HG02973 (cell line): ENCODE data around the gene TADA2B.

Experiments used
- ATAC-seq: cut with Tn5 transposase; IDR thresholded peaks from one replicate; pipeline ENCODE4 v1.9.1; 2021; ENCODE audit warnings: moderate library complexity; ENCODE audit not compliant: unreplicated experiment

Gene TADA2B

GRCh38 chr4:7043284-7044136, at the start of gene TADA2B:
TADA2B (plus strand) TSS chr4:7043372; CDS start chr4:7043580, 208 bp downstream.
- peak; percentile 18 for ATAC-seq

- ATAC-seq, result no peak
These were observed 46.7 kb upstream of the TADA2B start for GRCh38 chr4:6996481-6996880.

DNA sequence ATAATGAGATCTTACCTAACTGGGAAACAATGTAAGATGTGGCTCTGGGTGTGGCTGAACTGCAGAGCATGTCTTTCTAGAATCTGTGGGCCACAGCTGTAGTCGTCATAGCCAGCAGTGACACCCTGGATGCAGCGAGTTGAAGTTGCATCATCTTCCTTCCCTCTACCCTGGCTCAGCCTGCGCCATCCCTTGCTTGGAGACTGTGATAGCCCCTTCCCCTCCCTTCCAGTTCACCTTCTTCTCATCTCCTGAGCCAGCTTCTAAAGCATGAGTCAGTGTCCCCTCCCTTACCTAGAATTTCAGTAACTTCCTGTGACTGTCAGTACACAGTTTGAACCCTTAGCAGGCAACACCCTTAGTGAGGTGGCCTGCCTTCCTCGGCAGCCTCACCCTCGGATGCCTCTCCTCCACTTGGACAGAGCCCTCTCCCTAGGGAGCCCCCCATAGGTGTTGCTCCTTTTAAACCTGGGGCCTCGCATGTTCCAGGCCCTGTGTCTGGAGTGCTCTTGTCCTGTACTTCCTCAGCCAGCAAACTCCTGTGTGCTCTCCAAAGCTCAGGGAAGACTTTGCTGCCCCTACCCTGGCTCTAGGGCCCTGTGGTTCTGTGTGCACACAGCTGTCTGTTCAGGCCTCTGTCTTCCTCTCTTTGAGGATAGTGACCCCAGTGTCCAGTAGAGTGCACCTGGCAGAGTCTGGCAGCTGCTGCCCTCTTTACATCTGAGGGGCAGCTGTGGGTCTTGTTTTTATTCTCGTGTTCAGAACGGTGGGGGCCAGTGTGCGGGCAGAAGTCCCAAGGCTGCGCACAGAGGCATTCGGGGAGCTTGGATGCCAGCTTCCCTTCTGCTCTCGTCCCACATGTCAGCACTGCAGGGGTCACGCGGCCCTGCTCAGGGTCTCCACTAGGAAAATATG, 43.7 kb upstream of the TADA2B start:
- no peak for ATAC-seq

GRCh38 chr4:7000421-7001176, 42.6 kb upstream of the TADA2B start:
- no peak for ATAC-seq

DNA sequence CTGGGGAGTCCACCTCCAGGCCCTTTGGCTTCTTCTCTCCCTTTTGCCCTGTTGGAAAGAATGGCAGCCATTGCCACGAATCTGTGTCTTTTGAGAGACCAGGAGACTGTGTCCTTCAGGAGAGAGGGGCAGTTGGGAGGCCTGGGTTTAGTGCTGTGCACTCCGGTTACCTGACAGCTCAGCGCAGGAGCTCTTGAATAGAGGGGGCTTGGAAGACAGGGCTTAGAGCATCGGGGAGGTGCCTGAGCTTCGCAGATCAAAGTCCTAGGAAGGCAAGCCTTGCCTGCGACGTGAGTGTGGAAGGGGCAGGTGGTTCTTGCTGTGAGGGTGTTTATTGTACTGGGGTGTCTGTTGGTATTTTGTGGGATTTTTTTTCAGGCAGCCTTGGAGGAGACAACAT, 41.9 kb upstream of the TADA2B start:
- ATAC-seq, result no peak

- ATAC-seq, result no peak
These were observed 40.8 kb upstream of the TADA2B start for GRCh38 chr4:7002336-7002735.

DNA sequence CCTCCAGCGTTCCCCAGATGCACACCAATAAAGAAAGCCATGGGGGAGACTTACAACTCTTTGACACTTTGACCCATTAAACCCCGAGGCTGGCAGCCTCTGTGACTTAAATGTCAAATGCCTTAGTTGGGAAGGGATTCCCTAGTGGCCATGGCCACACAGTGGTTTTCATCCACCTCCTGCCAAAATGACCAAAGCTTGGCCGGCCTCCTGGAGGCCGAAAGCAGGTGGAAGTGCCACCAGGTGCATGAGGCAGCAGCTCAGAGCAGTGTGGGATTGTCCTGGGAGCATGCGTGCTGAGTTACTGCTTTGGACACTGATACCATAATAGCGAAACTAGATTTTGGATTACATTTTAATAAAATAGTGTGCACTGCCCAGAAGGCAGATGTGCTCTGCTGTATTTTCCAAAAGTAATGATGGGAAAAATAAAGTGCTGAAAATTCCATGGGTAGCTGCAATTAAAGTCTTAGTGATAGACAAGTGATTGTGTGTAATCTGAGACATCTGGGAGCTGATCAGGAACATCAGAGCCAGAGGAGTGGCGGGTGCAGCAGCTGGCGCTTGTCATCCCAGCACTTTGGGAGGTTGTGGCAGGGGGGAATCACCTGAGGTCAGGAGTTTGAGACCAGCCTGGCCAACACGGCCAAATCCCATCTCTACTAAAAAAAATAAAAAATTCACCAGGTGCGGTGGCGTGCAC, 39.8 kb upstream of the TADA2B start:
- no peak for ATAC-seq

DNA sequence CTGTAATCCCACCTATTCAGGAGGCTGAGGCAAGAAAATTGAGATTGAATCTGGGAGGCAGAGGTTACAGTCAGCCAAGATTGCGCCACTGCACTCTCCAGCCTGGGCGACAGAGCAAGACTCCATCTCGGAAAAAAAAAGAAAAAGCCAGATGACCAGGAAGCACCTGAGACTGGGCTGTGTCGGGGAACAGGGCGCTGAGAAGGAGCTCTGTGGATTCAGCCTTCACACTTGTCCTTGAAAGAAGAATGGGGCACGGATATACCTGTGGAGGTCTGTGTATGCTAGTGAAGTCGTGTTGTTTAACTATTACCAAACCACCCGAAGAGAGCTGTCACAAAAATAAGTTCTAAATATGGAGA, 39.3 kb upstream of the TADA2B start:
- ATAC-seq, result no peak

GRCh38 chr4:7004331-7004730, 38.8 kb upstream of the TADA2B start:
- ATAC-seq, result no peak

DNA sequence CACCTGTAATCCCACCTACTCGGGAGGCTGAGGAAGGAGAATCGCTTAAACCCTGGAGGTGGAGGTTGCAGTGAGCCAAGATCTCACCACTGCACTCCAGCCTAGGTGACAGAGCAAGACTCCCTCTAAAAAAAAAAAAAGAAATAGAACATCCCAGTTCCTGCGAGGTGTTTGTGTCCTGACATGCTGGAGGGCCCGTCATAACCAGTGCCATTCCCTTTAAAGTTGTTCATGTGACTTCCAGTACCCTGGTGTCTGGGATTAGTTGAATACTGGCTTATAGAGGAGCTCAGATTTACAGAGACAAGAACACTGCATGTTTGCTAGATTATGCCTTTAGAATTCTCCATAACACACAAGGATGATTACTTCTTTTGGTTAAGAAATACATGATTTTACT, 37.6 kb upstream of the TADA2B start:
- no peak for ATAC-seq

- no peak for ATAC-seq
These were observed 36.8 kb upstream of the TADA2B start for GRCh38 chr4:7006411-7006810.

DNA sequence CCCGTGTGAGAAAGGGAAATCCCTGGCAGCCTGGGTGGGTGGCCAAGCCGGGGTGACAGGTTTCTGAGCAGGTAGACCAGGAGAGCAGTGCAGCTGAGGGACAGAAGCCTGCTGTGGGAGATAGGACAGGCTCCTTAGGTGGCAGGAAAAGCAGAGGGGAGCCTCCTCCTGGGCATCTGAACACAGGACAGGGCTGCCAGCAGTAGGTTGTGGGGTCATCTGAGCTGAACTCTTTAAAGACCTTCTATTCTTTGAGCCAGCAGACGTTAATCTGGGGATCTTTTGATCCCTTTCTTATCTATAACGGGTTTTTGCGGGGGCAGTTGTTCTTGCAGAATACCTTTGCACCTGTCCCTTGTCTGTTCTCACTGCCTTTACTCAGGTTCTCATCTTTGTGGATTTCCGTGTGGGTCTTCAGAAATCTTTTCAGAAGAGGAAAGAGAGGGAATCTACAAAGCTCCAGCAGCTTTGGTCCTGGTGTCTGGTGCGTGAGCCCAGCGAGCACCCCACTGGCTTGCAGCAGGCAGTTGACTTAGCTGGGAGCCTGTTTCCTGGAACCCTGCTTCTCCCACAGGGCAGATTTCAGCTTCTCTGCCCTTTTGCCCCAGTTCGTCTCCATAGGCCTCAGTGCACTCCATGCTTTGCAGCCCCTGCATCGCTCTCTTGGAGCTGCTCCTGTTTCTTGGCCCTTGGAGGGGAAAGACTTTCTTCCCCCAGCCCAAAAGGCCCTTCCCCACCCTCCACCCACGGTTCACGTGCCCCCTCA, 35.8 kb upstream of the TADA2B start:
- no peak for ATAC-seq

DNA sequence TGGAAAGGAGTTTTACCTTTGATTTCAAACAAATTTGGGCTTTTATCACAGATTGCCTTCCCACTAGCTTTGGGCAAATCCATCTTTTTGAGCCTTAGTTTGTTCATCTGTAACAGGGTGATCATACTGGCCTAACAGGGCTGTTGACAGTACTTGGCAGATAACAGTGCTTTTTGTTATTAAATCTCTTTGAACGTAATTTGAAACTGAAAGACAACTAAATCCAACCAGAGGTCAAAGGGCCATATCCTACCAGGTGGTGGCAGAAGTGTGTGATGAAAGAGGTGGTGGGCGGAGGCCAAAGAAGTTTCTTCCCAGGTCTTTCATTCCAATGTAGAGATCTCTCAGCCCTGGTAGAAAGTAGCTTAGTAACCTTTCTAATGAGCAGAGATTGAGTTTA, 35.2 kb upstream of the TADA2B start:
- ATAC-seq, result no peak

GRCh38 chr4:7009564-7009963, 33.6 kb upstream of the TADA2B start:
- ATAC-seq, result no peak

DNA sequence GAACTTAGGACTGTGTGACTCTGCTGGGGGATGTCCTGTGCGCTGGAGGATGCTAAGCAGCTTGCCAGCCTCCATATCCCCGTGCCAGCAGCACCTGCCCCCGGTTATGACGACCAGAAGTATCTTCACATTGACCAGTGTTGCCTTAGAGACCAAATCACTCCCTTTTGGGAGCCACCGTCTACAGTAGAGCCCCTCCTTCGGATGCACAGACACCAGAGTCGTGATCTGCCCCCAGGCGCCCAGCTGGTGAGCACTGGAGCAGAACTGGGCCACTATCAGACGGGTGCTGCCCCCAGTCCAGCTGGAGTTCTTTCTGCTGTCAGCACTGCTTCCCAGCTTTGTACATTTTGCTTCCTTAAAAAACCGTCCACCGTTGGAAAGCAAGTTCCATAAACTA, 30.0 kb upstream of the TADA2B start:
- no peak for ATAC-seq

DNA sequence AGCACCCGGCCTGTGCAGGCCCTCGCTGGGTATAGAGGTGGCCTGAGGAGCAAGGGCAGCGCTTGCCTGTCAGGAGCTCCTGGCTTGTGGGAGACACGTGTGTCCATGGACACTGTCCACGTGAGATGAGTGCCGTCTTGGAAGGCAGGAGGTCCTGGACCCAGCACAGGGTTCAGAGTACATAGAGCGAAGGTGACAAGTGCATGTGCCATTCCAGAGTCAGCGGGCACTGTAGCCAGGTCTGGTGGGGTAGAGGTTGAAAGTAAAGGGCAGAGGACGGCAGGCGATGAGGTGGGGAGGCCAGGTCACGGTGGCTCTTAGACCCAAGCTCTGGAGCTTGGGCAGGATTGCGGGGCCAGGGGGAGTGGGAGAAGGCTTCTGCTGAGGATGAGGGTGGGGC, 28.4 kb upstream of the TADA2B start:
- no peak for ATAC-seq

DNA sequence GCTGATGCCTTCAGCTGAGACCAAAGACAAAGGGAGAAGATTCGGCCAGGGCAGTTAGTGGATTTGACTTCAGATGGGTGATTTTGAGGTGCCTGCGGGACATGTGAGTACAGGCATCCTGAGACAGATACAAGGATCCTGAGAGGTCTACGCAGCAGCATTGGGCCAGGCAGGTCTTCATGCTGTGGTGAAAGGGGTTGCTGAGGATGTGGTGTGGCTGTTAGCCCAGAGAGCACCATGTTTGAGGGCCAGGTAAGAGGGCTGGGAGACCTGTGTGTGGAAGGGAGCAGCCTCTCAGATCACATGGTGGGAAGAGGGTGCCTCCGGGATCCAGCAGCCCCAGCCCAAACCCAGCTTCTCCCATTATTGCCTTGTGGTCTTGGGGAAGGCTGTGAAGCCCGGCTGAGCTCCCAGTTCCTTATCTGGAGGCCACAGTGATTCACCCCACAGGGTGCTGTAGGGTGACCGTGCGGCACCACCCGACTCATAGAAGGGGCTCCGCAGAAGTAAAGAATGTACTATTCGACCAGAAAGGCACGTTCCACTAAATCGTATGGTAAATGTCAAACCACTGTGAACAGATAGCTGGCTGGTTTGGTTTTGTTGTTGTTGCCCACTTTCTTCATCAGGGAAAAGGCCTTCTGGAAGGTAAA, 27.7 kb upstream of the TADA2B start:
- no peak for ATAC-seq

DNA sequence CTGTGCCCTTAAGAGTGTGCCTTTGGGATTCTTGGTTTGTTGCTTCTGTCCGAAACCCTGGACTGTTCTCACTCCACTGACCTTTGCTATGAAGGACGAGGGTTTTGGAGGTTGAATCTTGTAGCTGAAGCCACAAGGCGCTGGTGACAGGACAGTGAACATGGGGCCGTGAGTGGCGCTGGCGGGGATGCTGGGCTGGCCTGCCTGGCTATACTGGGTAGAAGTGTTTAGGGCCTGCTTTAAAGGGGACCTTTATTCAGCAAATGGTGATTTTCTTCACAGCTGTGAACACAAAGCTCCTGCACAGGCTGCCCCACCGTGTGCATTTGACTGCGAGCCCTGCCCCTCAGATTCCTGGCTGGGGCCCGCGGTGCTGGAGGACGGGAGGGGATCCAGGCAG, 27.1 kb upstream of the TADA2B start:
- ATAC-seq, result no peak

DNA sequence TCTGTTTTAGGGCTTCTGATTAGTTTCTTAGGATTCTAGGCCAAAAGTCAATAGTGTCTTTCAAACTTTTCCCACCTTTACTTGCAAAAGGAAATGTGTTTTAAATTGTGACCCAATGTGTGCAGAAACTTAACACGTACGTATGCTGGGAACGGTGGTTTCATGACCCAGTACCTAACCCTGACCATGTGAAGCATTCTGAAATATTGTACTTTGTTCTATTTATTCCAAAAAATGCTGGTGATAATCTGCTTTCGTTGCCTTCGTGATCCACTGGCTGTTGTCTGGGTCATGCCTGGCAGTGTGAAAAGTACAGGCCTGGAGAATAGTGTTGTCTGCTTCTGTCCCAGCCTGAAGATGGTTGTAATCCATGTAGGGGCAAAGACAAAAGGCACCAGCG, 26.7 kb upstream of the TADA2B start:
- no peak for ATAC-seq
